K562 (cell line): ENCODE results near the gene RNF224. TPM values are rescaled to one million over a fixed set of nuclear protein-coding genes. Genes with fewer than 3 reads are reported as not detected.

Experiments used
- BHLHE40 ChIP-seq: IDR thresholded peaks from 2 replicates; pipeline ENCODE4 v1.6.1; 2011; ENCODE audit warnings: low read length, improper control_type of control experiment
- DLX4 ChIP-seq: fragments of 250-450 bp; sonication (Bioruptor Pico); IDR thresholded peaks from 2 replicates; pipeline ENCODE4 v1.6.1; 2021; ENCODE audit warnings: mild to moderate bottlenecking
- FIP1L1 ChIP-seq: fragments of 200-400 bp; formaldehyde crosslinking; IDR thresholded peaks from 2 replicates; pipeline ENCODE4 v1.6.1; 2018; ENCODE audit warnings: mild to moderate bottlenecking, low read depth, low read length; ENCODE audit not compliant: poor library complexity, severe bottlenecking
- GABPB1 ChIP-seq: sonication (generic); formaldehyde crosslinking; IDR thresholded peaks from 2 replicates; pipeline ENCODE4 v1.8.0; 2022; ENCODE audit warnings: mild to moderate bottlenecking, missing genetic modification reagents
- HDAC2 ChIP-seq: fragments of 450-650 bp; IDR thresholded peaks from 2 replicates; pipeline ENCODE4 v1.6.1; 2016; ENCODE audit warnings: mild to moderate bottlenecking
- HDGF ChIP-seq: fragments of 450-650 bp; IDR thresholded peaks from 2 replicates; pipeline ENCODE4 v1.6.1; 2016
- HIVEP1 ChIP-seq: fragments of 250-450 bp; sonication (Bioruptor Pico); IDR thresholded peaks from 2 replicates; pipeline ENCODE4 v1.4.0; 2020; ENCODE audit warnings: mild to moderate bottlenecking
- LCOR ChIP-seq: sonication (generic); formaldehyde crosslinking; IDR thresholded peaks from 2 replicates; pipeline ENCODE4 v1.8.0; 2022; ENCODE audit warnings: mild to moderate bottlenecking, missing genetic modification reagents
- MAX ChIP-seq: sonication (generic); formaldehyde crosslinking; IDR thresholded peaks from 2 replicates; pipeline ENCODE4 v1.9.0; 2022; ENCODE audit warnings: mild to moderate bottlenecking, missing genetic modification reagents
- MEIS2 ChIP-seq: fragments of 450-650 bp; IDR thresholded peaks from 2 replicates; pipeline ENCODE4 v1.6.1; 2014; ENCODE audit warnings: mild to moderate bottlenecking; ENCODE audit not compliant: partially characterized antibody
- MNT ChIP-seq, 2 experiments: fragments of 450-650 bp; conservative IDR thresholded peaks; 2 replicates each; pipeline ENCODE4 v1.6.1; 2017; ENCODE audit warnings: mild to moderate bottlenecking in 2 of 2, moderate library complexity in 2 of 2
- MYC ChIP-seq, 2 experiments: fragments of 250-450 bp in 1 of 2; sonication (Bioruptor Pico) in 1 of 2; IDR thresholded peaks; 2 replicates each; pipeline versions ENCODE4 v1.5.1 to v1.6.1; 2012 to 2021; ENCODE audit warnings: low read depth in 2 of 2, borderline replicate concordance in 1 of 2, improper control_type of control experiment in 1 of 2, low read length in 1 of 2, mild to moderate bottlenecking in 1 of 2, moderate library complexity in 1 of 2
- POLR2A ChIP-seq: fragments of 450-650 bp; conservative IDR thresholded peaks from 2 replicates; pipeline ENCODE4 v1.6.1; 2016
- SMARCC2 ChIP-seq: fragments of 450-650 bp; IDR thresholded peaks from 2 replicates; pipeline ENCODE4 v1.6.1; 2017; ENCODE audit warnings: antibody characterized with exemption, moderate library complexity, mild to moderate bottlenecking, low read depth
- ZBTB11 ChIP-seq, 3 experiments: fragments of 200-800 bp in 1 of 3; fragments of 250-450 bp in 1 of 3; fragments of 450-650 bp in 1 of 3; sonication (Bioruptor Pico) in 1 of 3; sonication (Bioruptor generic) in 1 of 3; formaldehyde crosslinking in 1 of 3; IDR thresholded peaks; 2 replicates each; pipeline versions ENCODE4 v1.6.1 to v1.8.0; 2016 to 2022; ENCODE audit warnings: mild to moderate bottlenecking in 2 of 3, missing genetic modification characterization in 2 of 3, missing compliant biosample characterization in 1 of 3, moderate library complexity in 1 of 3
- ZBTB9 ChIP-seq: fragments of 450-650 bp; formaldehyde crosslinking; IDR thresholded peaks from 2 replicates; pipeline ENCODE4 v1.4.0; 2020; ENCODE audit warnings: mild to moderate bottlenecking, moderate library complexity
- polyA plus RNA-seq, 8 experiments: library from polyadenylated mRNA; depleted of rRNA in 4 of 8; stranded (reverse) in 5 of 8; unstranded in 3 of 8; fragments of >200 nt; fragmentation: Nextera tagmentation in 2 of 8; fragmentation: Illumina TruSeq in 1 of 8; extraction: Ambion mirVana in 2 of 8; extraction: Trizol in 1 of 8; gene quantifications; 2 replicates each; pipeline versions ENCODE4 v1.2.1 to v1.2.3, GENCODE V29; 2011 to 2014; ENCODE audit warnings: inconsistent platforms in 1 of 8, missing spikeins in 1 of 8
- total RNA-seq, 7 experiments: library from RNA; depleted of rRNA in 6 of 7; stranded (reverse); fragments of >200 nt in 6 of 7; fragmentation: Illumina TruSeq in 2 of 7; extraction: Trizol in 2 of 7; gene quantifications; 2 replicates each; pipeline versions ENCODE4 v1.2.1 to v1.2.3, GENCODE V29; 2011 to 2021; ENCODE audit warnings: low replicate concordance in 1 of 7
- TF ChIP-seq, protein P1 (sequence below): sonication (generic); formaldehyde crosslinking; IDR thresholded peaks from 2 replicates; pipeline ENCODE4 v1.8.0; 2022; ENCODE audit warnings: mild to moderate bottlenecking, missing genetic modification reagents

RNF224 gene
- total and polyA plus RNA-seq, 9 of the 15 experiments (the other 6 are each of a cell fraction or from before 2014, with no cell fraction given), result not detected

DNA sequence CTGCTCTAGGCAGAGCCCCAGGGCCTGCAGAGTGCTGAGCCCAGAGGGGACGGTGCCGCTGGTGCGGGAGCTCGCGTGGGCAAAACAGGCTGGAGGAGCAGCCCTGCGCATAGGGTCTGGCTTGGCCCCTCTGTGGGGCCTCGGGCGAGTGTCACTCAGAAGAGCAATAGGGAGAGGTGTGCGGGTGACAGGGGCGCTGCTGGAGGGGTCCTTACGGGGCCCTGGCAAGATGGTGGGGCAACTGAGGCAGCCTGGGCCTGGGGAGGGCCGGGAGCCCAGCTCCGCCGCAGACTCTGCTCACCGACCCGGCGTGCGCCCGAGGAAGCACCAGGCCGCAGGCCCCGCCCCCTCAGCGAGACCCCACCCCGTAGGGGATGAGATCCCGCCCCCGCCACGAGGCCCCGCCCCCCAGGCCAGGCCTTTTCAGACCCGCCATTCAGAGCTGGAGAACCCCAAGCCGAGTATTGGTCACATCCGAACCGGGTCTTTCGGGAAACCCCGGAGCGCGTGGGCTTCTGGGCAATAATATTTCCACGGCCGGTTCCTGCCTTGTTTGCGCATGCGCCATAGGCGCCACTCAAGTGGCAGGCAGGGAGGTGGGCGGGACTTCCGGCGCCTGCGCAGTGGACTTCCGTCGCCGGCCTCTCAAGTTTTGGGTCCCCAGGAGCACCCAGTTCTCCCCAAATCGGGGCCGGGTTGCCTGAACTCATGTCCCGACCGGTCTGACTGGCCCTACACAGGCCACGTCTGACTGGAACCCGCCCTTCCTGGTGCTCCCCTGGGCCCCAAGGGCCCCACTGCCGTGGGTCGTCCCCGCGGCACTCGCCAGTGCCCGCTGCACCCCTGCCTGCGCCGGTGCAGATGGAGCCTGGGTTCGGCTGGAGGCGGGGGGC is 4.0 kb upstream of the RNF224 start (continued):
- TF ChIP-seq GABPB1 (CRISPR knock-in tag) (peak; percentile 92), MEIS2 (peak; percentile 92), DLX4 (no peak), SMARCC2 (no peak), MYC (IDR thresholded peaks at IDR 0.05; ENCODE audit: low read depth, low read length) (peak; percentile 81), MYC (CRISPR knock-in tag; IDR thresholded peaks at IDR 0.05; ENCODE audit: borderline replicate concordance, low read depth) (peak; percentile 37; the same call in 1 of the 2 replicates), MNT (conservative IDR thresholded peaks at IDR 0.05) (peak; percentile 72 to 77), HDAC2 (peak; percentile 28; the same call in 1 of the 2 replicates), POLR2A (peak; percentile 89), HIVEP1 (no peak), ZBTB9 (CRISPR knock-in tag) (peak; percentile 67; the same call in 1 of the 2 replicates), LCOR (CRISPR knock-in tag) (peak; percentile 47; the same call in 1 of the 2 replicates), MAX (CRISPR knock-in tag) (0 out of 2 replicates have a peak, but pooled peaks have one; percentile 11), FIP1L1 (peak; percentile 54), HDGF (0 out of 2 replicates have a peak, but pooled peaks have one; percentile 56), ZBTB11 (CRISPR knock-in tag; IDR thresholded peaks at IDR 0.05) (peak; percentile 80 to 98 (median 96)), BHLHE40 (no peak)
- TF ChIP-seq, protein P1, sequence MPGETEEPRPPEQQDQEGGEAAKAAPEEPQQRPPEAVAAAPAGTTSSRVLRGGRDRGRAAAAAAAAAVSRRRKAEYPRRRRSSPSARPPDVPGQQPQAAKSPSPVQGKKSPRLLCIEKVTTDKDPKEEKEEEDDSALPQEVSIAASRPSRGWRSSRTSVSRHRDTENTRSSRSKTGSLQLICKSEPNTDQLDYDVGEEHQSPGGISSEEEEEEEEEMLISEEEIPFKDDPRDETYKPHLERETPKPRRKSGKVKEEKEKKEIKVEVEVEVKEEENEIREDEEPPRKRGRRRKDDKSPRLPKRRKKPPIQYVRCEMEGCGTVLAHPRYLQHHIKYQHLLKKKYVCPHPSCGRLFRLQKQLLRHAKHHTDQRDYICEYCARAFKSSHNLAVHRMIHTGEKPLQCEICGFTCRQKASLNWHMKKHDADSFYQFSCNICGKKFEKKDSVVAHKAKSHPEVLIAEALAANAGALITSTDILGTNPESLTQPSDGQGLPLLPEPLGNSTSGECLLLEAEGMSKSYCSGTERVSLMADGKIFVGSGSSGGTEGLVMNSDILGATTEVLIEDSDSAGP (CRISPR knock-in tag), result no peak
